HG03520 (cell line): ENCODE measurements around the gene TOM1L1.

Experiments used
- ATAC-seq: cut with Tn5 transposase; IDR thresholded peaks from one replicate; pipeline ENCODE4 v1.9.1; 2021; ENCODE audit warnings: mild to moderate bottlenecking, moderate library complexity; ENCODE audit not compliant: unreplicated experiment

Gene TOM1L1

DNA sequence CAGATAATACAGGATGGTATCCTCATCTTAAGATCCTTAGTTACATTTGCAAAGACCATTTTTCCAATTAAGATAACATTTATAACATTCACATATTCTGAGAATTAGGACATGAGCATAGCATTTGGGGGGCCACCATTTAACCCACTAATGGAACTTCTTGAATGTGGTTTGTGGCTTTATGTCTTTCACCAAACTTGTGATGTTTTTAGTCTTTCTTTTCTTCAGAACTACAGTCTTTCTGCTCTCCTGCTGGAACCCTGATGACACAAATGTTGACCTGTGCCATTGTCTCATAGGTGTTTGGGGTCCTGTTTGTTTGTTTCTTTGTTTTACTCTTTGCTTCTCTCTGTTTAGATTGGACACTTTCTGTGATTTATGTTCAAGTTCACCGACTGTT is 44.6 kb downstream of the TOM1L1 start:
- no peak for ATAC-seq

DNA sequence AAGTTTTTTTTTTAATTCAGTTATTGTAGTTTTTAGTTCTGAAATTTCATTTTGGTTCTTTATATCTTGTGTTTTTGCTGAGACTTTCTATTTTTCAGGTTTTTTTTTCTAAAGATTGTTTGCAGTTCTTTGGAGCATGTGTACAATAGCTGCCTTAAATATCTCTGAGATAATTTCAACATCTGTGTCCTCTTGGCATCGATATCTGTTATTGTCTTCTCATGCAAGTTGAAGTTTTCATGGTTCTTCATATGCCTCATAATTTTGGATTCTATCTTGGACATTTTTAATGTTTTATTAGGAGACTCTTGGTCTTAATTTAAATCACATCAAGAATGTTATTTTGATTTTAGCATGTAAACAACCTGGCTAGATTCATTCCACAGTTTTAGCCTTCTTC is 45.0 kb downstream of the TOM1L1 start:
- ATAC-seq = no peak

DNA sequence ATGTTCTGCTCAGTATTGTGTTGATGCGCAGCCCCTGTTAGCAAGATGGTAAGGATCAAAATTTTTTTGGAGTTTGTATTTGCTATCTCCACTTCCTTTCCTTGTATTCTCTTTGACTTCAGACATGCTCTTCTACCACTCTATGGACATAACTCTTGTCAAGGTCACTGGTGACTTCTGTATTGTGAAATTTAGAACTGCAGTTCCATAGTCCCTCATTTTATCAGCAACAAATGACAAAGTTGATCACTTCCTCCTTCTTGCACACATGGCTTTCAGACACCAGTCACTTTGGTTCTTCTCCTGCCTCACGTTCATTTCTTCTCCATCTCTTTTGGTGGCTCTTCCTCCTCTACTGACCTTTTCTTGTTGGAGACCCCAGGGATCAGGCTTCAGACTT is 46.7 kb downstream of the TOM1L1 start:
- ATAC-seq = no peak

DNA sequence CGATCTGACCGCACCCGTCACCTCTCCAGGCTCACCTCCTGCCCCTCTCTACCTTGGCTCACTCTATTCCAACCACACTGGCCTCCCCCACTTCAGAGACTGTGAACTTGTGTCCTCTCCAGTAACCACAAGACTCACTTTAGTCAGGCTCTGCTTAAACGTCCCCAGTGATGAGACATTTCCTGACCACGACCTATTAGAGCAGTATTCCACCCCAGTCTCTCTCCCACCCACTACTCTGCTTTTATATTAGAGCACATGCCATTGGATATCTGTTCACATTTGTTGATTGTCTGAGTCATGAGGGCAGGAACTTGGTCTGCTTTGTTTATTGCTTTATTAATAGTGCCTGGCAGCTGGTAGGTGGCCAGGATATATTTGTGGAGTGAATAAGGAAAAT is 47.7 kb downstream of the TOM1L1 start:
- no peak for ATAC-seq

DNA sequence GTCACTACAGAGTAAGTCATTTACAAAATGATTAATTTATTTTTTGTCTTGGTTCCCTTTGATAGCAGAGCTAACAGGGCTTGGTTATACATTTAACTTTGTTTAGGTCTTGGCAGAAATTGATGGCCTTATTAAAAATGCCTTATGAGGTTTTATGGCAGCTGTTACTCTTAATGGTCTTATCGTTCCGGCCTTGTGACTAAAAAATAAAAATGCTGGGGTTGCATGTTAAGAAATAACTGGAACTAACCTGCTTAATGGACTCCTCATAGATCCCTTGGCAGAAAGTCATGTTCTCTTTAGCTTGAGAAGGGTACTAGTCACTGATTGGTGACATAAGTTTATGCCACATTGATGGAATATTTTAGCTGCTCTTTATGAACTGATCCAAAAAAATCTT is 49.5 kb downstream of the TOM1L1 start:
- ATAC-seq = no peak

DNA sequence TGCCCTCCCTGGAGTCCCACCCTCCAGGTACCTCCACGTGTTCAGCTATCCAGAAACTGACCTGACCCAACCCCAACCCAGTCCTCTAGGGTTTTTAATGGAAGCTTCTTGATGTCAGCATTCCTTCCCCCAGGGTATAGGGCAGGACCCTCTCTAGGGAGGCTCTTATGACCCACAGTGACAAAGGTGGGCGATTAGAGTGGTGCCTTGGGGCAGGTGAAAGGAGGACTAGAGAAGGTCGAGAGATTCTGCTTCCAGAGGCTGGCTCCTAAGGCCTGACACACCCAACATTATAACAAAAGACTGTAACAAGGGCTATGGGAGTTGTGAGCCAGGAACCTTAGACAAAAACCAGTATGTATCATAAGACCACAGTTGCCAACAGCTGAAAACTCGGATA is 50.6 kb downstream of the TOM1L1 start:
- no peak for ATAC-seq

DNA sequence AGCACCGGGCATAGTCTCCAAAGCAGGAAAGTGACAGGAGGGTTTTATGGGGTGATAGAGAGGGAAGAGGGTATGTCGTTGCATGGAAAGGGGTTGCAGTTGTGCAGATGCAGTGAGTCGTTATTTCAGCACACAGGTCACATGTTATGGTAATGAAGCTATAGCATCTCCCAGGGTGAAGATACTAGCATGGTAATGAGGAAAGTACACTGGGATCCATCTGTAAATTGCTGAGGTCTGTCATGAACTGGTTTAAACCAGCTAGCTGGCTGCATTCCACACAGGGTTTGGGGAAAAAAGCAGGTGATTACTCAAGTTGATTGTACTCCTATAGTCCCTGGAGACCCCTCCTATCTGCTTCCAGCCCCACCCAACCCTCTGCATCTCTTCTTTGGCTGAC is 56.1 kb downstream of the TOM1L1 start:
- ATAC-seq = no peak

DNA sequence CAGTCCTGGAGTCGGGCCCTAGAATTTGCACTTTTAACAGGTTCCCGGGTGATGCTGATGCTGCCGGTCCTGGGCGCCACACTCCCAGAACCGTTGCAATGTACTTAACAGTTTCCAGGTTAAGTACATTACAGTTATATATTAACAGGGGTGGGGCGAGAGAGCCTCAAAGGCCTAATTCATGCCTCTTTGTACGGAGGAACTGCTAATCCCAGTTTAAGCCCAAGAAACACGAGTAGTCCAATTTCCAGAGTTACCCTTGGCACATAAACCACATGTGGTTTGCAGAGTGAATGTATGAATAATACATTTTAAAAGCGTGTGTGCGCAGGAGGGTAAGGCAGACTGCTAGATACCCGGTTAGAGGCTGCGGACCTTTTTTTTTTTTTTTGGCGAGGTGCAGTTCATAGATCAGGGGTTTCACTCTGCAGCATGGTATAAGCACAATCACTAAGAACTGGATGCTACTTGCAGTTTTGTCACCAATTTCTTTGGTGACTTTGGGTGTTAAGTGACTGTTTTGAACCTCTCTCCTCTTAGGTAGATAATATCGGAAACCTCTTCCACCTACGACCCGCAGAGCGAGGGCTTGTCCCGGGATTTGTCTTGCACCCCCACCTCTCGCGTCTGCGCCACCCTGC is 67.1 kb downstream of the TOM1L1 start:
- ATAC-seq = peak; percentile 22

DNA sequence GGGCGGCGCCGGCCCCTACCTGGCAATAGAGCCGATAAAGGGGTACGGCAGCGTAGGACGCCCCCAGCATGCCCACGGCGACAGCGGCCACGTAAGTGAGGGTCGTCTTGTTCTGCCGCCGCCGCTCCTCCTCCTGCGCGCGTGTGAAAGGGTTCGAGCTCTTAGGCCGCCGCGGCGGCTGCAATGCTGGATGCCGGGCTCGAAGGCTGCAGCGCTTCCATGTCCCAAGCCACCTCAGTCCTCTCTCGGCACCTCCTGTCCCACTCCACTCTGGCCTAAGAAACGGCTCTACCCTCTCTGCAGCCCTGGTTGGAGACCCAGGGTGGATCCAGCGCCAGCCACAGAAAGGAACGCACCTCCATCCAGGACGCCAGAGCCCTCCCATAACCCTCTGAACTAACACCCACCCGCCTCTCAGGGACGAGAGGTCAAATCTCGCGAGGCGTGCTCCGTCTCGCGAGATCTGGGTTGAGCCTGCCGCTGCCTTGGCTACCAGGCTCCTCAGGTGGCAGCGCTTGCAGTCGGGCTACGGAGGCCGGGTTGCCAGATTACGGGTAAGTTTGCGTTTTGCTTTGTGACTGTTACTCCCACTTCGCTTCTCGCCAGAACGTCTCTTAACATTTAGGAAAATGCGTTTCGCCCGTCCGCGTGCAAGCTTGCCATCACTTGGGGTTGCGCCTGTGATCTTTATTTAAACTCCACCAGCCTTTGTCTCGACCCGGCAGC is 67.8 kb downstream of the TOM1L1 start, which contains the start of the genes COX11 and STXBP4:
TSS of gene COX11 (minus strand) at position 393 of the 726 bp plus-strand sequence. CDS start at position 385, 8 bp downstream.
TSS of gene STXBP4 (plus strand) at position 504 of the 726 bp plus-strand sequence. CDS start 17,455 bp downstream, outside the sequence.
- ATAC-seq = peak; percentile 93

DNA sequence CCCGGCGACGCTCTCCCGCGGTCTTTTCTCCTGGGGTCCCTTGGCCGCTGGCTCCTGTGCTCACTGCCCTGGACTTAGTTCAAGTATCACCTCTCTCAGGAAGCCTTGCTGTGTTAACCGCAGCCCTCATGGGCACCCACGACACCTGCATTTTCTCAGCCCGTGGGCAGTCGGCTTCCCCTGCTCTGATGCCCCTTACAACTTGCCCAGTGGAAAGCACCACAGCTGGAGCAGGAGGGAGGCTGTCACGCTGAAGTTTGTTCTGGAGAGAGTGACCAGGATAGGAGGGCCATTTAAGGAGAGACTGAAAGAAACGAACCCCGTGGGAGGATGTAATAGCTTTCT is 68.3 kb downstream of the TOM1L1 start:
- peak; percentile 23 for ATAC-seq

DNA sequence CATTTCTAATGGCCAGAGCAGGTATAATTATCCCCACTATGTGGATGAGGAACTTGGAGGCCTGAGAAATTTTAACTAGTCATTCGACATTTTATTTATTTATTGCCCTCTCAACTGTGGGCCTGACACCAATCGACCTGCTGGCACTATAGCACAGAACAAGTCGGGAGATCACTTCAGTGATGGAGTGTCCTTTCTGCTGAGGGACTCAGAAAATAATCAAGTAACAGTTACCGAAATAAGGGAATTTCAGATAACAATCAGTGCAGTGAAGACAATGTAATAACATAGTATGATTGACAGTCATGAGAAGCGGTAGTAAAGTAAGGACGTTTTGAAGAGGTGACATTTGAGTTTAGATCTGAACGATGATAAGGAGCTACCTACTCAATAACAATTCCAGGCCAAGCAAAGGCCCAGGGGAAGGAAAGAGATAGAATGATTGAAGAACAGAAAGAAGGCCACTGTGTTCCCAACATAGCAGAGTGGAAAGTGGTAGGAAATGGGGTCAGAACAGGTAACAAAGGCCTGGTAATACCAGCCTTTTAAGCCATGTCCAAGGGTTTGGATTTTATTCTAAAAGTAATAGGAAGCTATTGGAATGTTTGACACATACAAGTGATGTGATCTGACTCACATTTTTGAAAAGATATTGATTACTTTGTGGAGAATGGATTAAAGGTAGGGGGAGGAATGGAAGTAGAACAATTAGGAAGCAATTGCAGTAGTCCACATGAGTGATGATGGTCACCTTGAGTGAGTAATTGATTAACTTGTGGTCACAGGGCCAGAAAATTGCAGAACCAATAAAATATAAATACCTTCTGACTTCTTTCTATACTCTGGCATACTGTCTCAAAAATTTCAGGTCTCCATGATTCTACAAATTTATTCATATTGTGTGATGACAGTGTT is 69.3 kb downstream of the TOM1L1 start:
- no peak for ATAC-seq

DNA sequence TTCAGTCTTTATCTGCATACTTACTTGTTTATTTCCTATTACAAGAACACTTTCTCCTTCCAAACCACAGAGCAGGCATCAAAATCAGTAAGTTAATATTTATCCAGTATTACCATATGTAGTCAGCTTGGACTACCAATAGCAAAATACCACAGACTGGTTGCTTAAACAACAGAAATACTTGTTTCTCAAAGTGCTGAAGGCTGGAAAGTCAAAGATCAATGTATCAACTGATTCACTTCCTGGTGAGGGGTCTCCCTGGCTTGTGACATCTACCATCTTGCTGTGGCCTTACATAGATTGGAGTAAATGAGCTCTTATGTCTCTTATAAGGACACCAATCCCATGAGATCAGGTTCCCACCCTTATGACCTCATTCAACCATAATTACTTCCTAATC is 70.5 kb downstream of the TOM1L1 start:
- no peak for ATAC-seq

DNA sequence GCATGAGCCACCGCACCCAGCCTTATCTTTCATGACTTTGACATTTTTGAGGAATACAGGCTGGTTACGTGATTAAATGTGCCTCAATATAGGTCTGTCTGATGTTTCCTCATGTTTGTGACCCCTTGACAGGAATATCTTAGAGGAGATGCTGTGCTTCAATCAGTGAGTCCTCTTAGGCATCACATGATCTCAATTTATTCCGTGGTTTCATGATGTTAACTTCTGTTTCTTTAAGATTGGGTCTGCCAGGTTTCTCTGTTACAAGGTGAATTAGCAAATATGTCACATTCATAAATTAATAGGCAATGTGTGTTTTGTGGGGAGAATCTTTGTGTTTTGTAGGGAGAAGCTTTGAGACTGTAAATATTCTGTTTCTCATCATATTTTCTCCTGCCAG is 71.2 kb downstream of the TOM1L1 start:
- no peak for ATAC-seq

DNA sequence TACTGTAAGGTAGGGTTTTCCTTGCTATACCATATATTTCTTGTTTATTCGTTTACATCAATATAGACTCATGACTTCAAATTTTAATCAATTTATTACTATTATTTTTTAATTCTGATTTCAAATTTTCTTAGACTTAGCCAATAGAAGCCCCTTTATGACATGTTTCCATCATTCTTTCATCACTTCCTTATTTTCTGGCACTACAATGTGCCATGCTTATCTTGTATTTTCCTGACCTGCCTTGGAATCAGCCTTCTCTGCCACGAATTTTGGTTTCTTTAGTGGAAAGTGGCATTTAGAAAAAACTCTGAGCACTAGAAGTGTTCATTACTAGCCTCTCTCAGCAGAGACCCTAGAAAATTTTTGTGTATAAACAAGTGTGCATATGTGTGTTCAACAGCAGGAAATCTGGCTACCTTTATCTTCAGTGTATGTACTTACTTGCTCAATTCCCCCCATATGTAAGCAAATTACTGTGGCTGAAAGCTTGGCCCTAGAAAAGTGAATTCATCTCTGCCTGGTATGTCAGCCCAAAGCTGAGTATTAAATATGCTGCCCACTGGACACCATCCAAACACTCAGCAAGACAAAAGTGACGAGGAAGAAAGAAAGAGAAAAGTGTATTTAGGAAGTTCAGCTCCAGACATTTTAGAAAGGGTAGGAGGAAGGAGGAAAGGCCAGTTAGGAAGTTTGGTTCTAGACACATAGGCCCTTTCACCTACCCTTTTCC is 71.9 kb downstream of the TOM1L1 start:
- ATAC-seq = no peak

DNA sequence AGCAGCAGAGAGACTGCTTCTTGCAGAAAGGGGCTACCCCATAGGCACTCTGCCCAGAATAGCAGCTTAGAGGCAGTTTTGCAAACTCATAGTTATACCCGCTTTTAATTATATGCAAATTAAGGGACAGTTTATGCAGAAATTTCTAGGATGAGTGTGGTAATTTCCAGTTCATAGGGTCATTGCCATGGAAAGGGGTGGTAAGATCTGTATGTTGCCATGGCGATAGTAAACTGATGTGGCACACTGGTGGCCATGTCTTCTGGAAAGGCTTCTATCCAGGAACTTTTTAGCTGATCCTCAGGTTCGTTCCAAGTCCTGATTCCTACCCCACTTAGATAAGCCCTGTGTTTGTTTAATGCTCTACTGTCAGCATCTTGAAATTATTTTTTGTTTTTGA is 74.1 kb downstream of the TOM1L1 start:
- ATAC-seq = no peak

DNA sequence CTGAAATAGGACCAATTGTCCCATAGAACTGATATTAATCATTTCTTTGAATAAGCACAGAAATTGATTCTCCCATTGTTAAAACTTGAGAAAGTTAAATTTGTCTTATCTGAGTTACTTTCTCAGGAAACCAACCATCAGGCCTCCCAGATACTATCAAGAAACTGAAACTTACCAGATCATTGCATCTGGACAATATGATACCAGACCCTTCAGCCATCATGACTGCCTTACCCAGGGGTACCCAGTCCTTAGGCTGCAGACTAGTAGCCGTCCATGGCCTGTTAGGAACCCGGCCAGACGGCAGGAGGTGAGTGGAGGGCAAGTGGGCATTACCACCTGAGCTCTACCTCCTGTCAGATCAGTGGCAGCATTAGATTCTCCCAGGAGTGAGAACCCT is 75.7 kb downstream of the TOM1L1 start:
- no peak for ATAC-seq

DNA sequence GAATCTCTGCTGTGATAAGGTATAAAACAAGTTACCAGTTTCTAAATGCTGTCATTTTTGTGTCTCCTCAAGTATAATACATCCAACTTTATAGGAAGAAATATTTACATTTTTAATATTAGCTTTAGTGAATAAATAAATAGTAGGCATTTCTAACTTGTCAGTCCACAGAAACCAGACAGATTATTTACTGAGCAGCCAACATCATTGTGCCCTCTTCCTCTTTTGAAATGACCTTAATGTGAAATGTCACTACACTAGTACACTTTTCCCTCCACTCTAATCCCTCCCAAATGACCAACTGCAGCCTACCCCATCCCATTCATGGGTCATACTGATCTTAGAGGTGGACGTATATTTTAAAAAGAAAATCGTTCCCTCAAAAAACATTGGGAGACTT is 77.1 kb downstream of the TOM1L1 start:
- ATAC-seq = no peak

DNA sequence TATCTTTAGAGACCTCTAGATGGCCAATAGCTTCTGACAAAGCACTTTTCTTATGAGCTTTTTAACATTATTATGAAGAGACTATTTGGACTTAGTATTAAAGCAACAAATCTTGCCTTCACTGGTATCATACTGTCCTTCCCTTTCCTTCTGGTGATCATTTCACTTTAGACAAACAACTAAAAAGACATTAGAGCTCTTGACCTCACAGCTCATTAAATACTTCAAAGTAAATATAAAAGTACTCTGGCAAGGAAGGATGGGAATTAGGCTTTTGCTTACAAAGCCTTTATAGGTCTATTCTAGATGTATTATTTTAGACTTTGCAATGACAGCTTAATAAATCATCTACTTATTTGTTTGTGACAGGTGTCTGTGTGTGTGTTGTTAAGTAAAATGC is 79.0 kb downstream of the TOM1L1 start:
- ATAC-seq = no peak

DNA sequence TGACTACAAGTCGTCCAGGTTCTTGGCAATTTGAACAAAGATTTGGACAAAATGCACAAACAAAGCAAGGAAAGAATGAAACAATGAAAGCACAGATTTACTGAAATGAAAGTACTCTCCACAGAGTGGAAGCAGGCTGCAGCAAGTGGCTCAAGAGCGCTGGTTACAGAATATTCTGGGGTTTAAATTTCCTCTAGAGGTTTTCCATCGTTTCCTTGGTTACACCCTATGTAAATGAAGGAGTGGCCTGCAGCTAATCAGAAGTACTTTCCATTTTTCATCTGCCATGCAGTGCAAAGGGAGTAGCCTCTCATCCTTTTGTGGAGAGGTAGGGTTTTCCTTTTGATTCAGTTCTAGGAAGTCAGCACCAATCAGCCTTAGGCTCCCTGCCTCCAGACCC is 79.7 kb downstream of the TOM1L1 start:
- ATAC-seq = no peak

DNA sequence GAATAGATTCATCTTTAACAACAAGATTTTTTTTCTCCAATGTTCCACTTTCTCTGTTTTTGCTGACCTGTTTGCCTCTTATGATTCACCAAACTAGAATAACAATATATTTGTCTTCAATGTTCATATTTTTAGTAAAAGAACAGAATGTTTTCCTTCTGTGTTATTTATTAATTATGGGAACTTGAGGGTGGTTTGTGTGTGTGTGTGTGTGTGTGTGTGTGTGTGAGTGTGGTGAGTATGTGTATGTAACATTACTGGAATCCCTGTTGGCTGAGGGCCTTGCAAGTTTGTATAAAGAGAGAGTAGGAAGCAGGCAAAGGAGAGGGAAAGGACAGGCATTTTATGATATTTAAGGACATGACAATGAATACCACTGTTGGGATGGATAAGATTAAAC is 81.7 kb downstream of the TOM1L1 start:
- ATAC-seq = no peak

DNA sequence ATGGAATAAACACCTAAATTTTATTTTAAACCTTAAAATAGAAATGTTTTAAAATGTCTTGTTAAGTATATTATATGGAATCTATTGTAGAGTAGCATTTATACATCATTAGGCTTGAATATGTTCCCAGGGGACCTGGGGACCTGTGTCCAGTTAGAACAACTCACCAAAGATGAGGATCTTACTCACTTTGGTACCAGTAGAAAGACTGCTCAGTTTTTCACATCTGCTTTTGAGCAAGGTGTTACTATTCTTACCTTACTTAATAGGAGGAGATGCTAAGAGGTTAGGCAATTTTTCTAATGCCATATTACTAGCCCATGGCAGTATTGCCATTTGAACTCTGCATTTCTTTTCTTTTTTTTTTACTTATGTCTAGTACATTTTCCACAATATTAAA is 82.6 kb downstream of the TOM1L1 start:
- ATAC-seq = no peak
